CD14-positive monocyte (primary cell): ENCODE data around the gene KCNB1. TPM values are rescaled to one million over a fixed set of nuclear protein-coding genes. Genes with fewer than 3 reads are reported as not detected.

Experiments
- DNase-seq, 3 donors: peaks; one replicate each; pipeline ENCODE4 v3.0.0-alpha.2; 2011 to 2022
- H2AFZ ChIP-seq: 2 replicates; pipeline ENCODE4 v1.6.0; 2012; ENCODE audit warnings: mild to moderate bottlenecking, low read depth, low read length, inconsistent platforms; ENCODE audit not compliant: insufficient read depth, poor library complexity, severe bottlenecking
- H3K27ac ChIP-seq, 2 donors: 1 replicate in 1 of 2; 2 replicates in 1 of 2; pipeline ENCODE4 v1.5.1; 2012 to 2013; ENCODE audit warnings: low read length in 2 of 2, control low read depth in 1 of 2, inconsistent platforms in 1 of 2, low read depth in 1 of 2, mild to moderate bottlenecking in 1 of 2
- H3K27me3 ChIP-seq, 2 donors: one replicate each; pipeline versions ENCODE4 v1.6.0 to v1.6.1; 2011 to 2013; ENCODE audit warnings: low read length in 2 of 2; ENCODE audit not compliant: control insufficient read depth in 2 of 2, insufficient read depth in 2 of 2
- H3K36me3 ChIP-seq, 2 donors: replicated peaks in 1 of 2; 1 replicate in 1 of 2; 2 replicates in 1 of 2; pipeline versions ENCODE4 v1.5.1 to v1.6.1; 2012 to 2013; ENCODE audit warnings: low read length in 2 of 2, control low read depth in 1 of 2, inconsistent platforms in 1 of 2, mild to moderate bottlenecking in 1 of 2; ENCODE audit not compliant: insufficient read depth in 2 of 2, control insufficient read depth in 1 of 2
- H3K4me1 ChIP-seq, 2 donors: 1 replicate in 1 of 2; 2 replicates in 1 of 2; pipeline versions ENCODE4 v1.5.1 to v1.6.1; 2012 to 2013; ENCODE audit warnings: low read length in 2 of 2, control low read depth in 1 of 2, inconsistent platforms in 1 of 2, mild to moderate bottlenecking in 1 of 2, moderate library complexity in 1 of 2; ENCODE audit not compliant: insufficient read depth in 2 of 2, control insufficient read depth in 1 of 2
- H3K4me2 ChIP-seq: replicated peaks from 2 replicates; pipeline ENCODE3; 2012; ENCODE audit warnings: low read length, moderate library complexity, mild to moderate bottlenecking; ENCODE audit not compliant: poor library complexity, severe bottlenecking; ENCODE audit errors: extremely low read depth
- H3K4me3 ChIP-seq, 3 experiments: fragments of 200-600 bp in 1 of 3; sonication (generic) in 1 of 3; replicated peaks in 1 of 3; 1 replicate in 2 of 3; 2 replicates in 1 of 3; pipeline ENCODE4 v1.5.1; 2011 to 2013; ENCODE audit warnings: low read length in 3 of 3, mild to moderate bottlenecking in 3 of 3, control low read depth in 2 of 3, low read depth in 2 of 3, inconsistent platforms in 1 of 3, moderate library complexity in 1 of 3
- H3K79me2 ChIP-seq: 2 replicates; pipeline ENCODE4 v1.6.0; 2012; ENCODE audit warnings: mild to moderate bottlenecking, control low read depth, inconsistent platforms, low read length, moderate library complexity; ENCODE audit not compliant: insufficient read depth
- H3K9ac ChIP-seq: 2 replicates; pipeline ENCODE4 v1.6.0; 2017; ENCODE audit warnings: low read length, mild to moderate bottlenecking; ENCODE audit not compliant: insufficient read depth, poor library complexity, severe bottlenecking
- H3K9me3 ChIP-seq, 2 donors: replicated peaks in 1 of 2; 1 replicate in 1 of 2; 2 replicates in 1 of 2; pipeline versions ENCODE4 v1.5.1 to v1.6.1; 2012 to 2013; ENCODE audit warnings: low read length in 2 of 2, control low read depth in 1 of 2; ENCODE audit not compliant: control insufficient read depth in 1 of 2, insufficient read depth in 1 of 2
- H4K20me1 ChIP-seq: 2 replicates; pipeline ENCODE4 v1.6.0; 2012; ENCODE audit warnings: mild to moderate bottlenecking, low read length, control low read depth, moderate library complexity; ENCODE audit not compliant: insufficient read depth
- H3K27ac Mint-ChIP-seq, 7 donors: one replicate each; pipeline ENCODE4 v1.8.0; 2020; ENCODE audit warnings: mild to moderate bottlenecking in 7 of 7, mixed read lengths in 7 of 7, moderate library complexity in 6 of 7, inconsistent platforms in 2 of 7
- H3K27me3 Mint-ChIP-seq, 3 donors: one replicate each; pipeline ENCODE4 v1.8.0; 2021 to 2022; ENCODE audit warnings: low read depth in 3 of 3, mild to moderate bottlenecking in 3 of 3, mixed read lengths in 3 of 3, moderate library complexity in 3 of 3, inconsistent platforms in 1 of 3
- H3K36me3 Mint-ChIP-seq, 2 donors: one replicate each; pipeline ENCODE4 v1.8.0; 2020; ENCODE audit warnings: mixed read lengths in 2 of 2, inconsistent platforms in 1 of 2, mild to moderate bottlenecking in 1 of 2
- H3K4me1 Mint-ChIP-seq: one replicate; pipeline ENCODE4 v1.8.0; 2020; ENCODE audit warnings: mild to moderate bottlenecking, mixed read lengths
- H3K4me3 Mint-ChIP-seq, 2 donors: one replicate each; pipeline ENCODE4 v1.8.0; 2020; ENCODE audit warnings: mild to moderate bottlenecking in 2 of 2, mixed read lengths in 2 of 2, moderate library complexity in 1 of 2
- H3K9me3 Mint-ChIP-seq, 7 donors: one replicate each; pipeline ENCODE4 v1.8.0; 2020 to 2022; ENCODE audit warnings: mixed read lengths in 7 of 7, mild to moderate bottlenecking in 6 of 7, moderate library complexity in 6 of 7, inconsistent platforms in 2 of 7
- WGBS: methylation state at CpG from one replicate; pipeline ENCODE4 v1.1.5; 2013; ENCODE audit warnings: missing lambda C conversion rate; ENCODE audit not compliant: insufficient coverage; 5-methylcytosine and 5-hydroxymethylcytosine counted together
- intact Hi-C, 2 donors: fragments of 100-400 bp; cut with micrococcal nuclease; formaldehyde crosslinking; loops; one replicate each; pipeline versions ENCODE4 v1.15.0 to v1.15.1; 2023
- polyA plus RNA-seq, 3 donors: library from polyadenylated mRNA; depleted of rRNA in 1 of 3; unstranded in 2 of 3; stranded (reverse) in 1 of 3; fragments of 300-500 nt in 2 of 3; fragments of >200 nt in 1 of 3; fragmentation: Illumina TruSeq in 2 of 3; gene quantifications; 1 replicate in 2 of 3; 2 replicates in 1 of 3; pipeline ENCODE4 v1.2.3, GENCODE V29; 2012 to 2021
- TF ChIP-seq, protein P1 (sequence below): fragments of 200-600 bp; IDR thresholded peaks from one replicate; pipeline ENCODE4 v1.8.0; 2022; ENCODE audit warnings: antibody characterized with exemption, mild to moderate bottlenecking

KCNB1 gene
- polyA plus RNA-seq, 3 donors = not detected

DNA sequence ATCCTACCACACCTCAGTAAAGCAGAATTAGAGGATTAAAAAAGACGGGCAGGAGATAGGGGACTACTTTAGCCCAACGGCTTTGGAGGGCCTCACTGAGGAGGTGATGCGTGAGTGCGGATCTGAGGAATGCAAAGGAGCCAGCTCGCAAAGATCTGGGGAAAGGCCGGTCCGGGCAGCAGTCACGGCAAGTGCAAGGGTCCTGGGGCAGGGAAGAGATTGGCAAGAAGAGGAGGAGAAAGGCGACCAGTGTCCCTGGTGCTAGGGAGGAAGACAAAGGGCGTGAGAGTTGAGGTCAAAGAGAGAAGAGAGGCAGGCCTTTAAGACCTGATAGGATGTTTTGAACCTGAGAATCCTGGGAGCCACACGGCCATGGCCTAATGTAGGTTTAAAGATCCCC, 86.8 kb downstream of the KCNB1 start:
- H3K27me3 ChIP-seq = no peaks in the 10 kb centered on the region
- no peak overlapping the region for H3K9ac ChIP-seq
- H3K4me3 ChIP-seq = no peak overlapping the region
- no peaks in the 10 kb centered on the region for H3K36me3 Mint-ChIP-seq
- H3K9me3 Mint-ChIP-seq = peaks cover 0 to 2% (median 0%) of the 10 kb centered on the region in 7 donors
- 93% methylated on average over 11 of the region's 11 CpGs for WGBS
- H3K36me3 ChIP-seq = no peaks in the 10 kb centered on the region
- no peaks in the 10 kb centered on the region for H4K20me1 ChIP-seq
- no peaks in the 10 kb centered on the region for H3K9me3 ChIP-seq
- no peaks in the 10 kb centered on the region for H3K4me1 ChIP-seq
- no peaks in the 10 kb centered on the region for H3K4me1 Mint-ChIP-seq
- no peak overlapping the region for H3K27ac ChIP-seq
- DNase-seq = no peak
- H3K27ac Mint-ChIP-seq = no peak overlapping the region
- no peak overlapping the region for H2AFZ ChIP-seq
- H3K4me2 ChIP-seq = no peak overlapping the region
- H3K4me3 Mint-ChIP-seq = no peak overlapping the region
- TF ChIP-seq, protein P1, sequence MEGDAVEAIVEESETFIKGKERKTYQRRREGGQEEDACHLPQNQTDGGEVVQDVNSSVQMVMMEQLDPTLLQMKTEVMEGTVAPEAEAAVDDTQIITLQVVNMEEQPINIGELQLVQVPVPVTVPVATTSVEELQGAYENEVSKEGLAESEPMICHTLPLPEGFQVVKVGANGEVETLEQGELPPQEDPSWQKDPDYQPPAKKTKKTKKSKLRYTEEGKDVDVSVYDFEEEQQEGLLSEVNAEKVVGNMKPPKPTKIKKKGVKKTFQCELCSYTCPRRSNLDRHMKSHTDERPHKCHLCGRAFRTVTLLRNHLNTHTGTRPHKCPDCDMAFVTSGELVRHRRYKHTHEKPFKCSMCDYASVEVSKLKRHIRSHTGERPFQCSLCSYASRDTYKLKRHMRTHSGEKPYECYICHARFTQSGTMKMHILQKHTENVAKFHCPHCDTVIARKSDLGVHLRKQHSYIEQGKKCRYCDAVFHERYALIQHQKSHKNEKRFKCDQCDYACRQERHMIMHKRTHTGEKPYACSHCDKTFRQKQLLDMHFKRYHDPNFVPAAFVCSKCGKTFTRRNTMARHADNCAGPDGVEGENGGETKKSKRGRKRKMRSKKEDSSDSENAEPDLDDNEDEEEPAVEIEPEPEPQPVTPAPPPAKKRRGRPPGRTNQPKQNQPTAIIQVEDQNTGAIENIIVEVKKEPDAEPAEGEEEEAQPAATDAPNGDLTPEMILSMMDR = no peak
- intact Hi-C loops = no loop called here
- H3K79me2 ChIP-seq = no peaks in the 10 kb centered on the region
- H3K27me3 Mint-ChIP-seq = peaks cover 5 to 11% (median 7%) of the 10 kb centered on the region in 3 donors

GRCh38 chr20:49395183-49395582, 87.3 kb downstream of the KCNB1 start:
- peaks cover 2 to 12% (median 7%) of the 10 kb centered on the region in 3 donors for H3K27me3 Mint-ChIP-seq

More at GRCh38 chr20:49395183-49395582, 87.3 kb downstream of the KCNB1 start:
- no peaks in the 10 kb centered on the region for H3K79me2 ChIP-seq
- intact Hi-C loops = no loop called here
- Mint-ChIP-seq H3K27ac (no peak overlapping the region), H3K4me1 (no peaks in the 10 kb centered on the region), H3K36me3 (no peaks in the 10 kb centered on the region), H3K4me3 (no peak overlapping the region), H3K9me3 (peaks cover 0 to 2% (median 0%) of the 10 kb centered on the region in 7 donors)
- no peak overlapping the region for H3K4me3 ChIP-seq
- TF ChIP-seq, protein P1 = no peak
- no peak overlapping the region for H2AFZ ChIP-seq
- H3K4me2 ChIP-seq = no peak overlapping the region
- H3K36me3 ChIP-seq = no peaks in the 10 kb centered on the region
- no peaks in the 10 kb centered on the region for H3K4me1 ChIP-seq
- H3K9ac ChIP-seq = no peak overlapping the region
- no peaks in the 10 kb centered on the region for H3K27me3 ChIP-seq
- DNase-seq = no peak
- WGBS = 90% methylated on average over 14 of the region's 14 CpGs
- no peaks in the 10 kb centered on the region for H3K9me3 ChIP-seq
- H4K20me1 ChIP-seq = no peaks in the 10 kb centered on the region
- H3K27ac ChIP-seq = no peak overlapping the region
